ENCODE data around the gene MAP7.
"Not testable (repeated sequence)": the region's sequence is repeated elsewhere in the genome, so short reads cannot be mapped to it uniquely, and the experiment has no call there.

The MAP7 gene

DNA sequence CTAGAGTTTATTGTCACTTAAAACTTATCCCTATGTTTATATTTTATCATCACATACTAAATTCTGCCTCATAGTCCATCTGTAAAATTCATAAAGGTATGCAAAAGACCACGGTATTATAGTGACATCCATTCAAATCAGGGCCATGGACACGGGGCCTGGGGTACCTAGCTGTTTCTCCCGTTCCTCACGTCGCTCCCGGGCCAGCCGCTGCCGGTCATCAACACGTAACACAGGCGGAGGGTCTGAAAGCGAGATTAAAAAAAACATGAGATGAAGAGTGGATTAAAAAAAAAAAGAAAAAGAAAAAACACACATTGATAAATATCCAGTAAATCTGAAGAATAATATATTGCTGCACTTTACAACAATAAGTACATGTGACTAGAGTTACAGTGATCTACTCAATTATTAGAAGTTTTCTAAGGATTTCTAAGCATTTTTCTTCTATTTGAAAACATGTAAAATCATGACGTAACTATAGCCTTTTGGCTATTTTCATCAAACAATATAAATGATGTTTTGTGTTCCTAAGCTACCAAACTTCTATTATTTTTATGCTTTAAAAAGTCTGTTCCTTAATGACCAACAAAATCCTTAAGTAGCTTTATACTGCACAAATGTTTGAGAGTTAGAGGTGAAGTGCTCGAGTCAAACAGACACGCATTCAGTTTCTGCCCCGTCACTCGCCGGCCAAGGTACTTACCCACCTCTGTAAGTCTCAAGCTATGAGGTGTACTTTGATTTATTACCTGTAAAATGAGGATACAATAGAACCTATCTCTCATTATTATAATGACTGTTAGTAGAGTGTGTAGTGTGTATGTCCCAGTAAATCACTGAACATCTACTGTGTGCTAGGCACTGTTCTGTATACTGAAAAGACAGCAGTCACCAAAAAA is 138.5 kb downstream of the MAP7 start:
- DNase-seq = no peak

DNA sequence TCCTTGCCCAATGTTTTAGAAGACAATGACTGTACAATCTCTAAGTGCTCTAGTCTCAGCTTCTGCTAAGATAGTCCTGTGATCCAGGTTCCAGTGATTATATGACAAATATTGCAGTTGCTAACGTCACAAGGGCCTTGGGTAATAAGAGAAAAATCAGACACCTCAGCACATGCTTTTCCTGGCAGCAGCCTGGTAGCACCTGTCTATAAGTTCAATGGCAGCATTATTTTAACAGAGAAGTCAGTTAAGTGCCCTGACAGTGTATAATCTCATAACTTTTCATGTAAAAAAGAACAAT is 139.2 kb downstream of the MAP7 start:
- DNase-seq = no peak

DNA sequence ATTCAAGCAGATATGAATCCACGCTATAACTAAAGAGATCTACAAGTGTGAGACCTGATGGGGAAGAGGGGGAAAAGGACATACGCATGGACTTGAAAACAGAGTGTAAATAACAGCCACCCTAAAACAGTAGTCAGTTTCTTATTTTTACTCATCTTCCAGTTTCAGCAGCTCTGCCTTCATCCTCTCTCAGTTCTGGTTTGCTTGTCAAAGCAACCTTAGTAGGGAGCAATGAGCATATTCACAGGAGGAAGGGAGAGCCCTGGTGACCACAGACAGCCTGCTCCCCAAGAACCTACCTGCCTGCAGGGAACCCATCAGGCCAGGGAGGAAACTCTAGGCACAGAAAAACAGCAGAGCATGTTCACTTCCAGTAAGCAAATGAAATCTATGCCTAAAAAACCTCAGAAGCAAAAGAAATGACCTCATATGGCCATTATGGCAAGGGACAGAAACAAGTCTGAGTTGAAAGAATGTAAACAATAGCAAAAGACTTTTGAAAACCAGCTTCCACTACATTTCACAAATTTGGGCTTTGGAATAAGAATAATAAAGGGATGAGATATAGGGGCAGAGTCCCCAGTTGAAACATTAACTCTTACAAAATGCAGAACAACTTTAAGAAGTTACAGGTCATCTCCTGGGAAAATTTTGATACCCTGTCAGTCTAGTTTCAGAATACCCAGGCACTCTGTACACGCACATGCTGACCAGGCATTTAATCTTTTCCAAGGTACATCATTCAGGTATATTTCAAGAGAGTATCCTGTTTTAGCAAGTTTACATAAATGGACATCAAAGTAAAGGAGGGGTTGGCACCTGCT is 139.8 kb downstream of the MAP7 start:
- no peak for DNase-seq

DNA sequence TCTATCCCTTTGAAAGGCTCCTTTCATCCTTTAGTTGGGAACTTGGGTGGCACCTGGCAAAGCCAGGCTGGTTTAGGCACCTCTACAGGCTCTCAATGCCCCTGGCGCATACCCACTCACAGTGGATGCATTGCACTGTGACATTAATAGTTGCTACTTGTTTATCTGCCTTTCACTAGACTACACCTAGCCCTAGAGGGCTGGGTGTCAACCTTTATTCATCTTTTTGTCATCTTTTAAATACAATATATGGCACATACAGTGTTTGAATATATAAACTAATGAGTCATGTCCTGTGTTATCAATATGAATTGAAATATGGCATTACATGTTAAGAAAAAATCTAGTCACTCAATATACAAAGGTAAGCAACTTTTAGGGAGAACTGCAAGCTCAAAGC is 140.6 kb downstream of the MAP7 start:
- no peak for DNase-seq

DNA sequence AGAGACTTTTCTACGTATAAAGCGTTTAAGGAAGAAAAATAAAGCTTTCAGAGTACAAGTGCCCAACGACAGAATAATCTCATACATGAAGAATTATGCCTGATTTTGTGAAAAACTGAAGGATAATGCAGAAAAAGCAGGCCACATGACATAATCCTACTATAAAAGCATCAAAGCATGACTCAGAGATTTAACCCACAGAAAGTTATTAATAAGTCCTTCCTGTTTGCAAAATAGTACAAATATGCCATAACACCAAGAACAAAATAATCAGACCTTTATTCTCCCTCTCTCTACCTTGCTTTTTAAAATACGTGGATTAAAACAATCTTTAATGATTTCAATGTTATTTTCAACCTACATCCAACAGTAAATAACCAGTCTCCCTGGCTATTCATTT is 142.0 kb downstream of the MAP7 start:
- no peak for DNase-seq

DNA sequence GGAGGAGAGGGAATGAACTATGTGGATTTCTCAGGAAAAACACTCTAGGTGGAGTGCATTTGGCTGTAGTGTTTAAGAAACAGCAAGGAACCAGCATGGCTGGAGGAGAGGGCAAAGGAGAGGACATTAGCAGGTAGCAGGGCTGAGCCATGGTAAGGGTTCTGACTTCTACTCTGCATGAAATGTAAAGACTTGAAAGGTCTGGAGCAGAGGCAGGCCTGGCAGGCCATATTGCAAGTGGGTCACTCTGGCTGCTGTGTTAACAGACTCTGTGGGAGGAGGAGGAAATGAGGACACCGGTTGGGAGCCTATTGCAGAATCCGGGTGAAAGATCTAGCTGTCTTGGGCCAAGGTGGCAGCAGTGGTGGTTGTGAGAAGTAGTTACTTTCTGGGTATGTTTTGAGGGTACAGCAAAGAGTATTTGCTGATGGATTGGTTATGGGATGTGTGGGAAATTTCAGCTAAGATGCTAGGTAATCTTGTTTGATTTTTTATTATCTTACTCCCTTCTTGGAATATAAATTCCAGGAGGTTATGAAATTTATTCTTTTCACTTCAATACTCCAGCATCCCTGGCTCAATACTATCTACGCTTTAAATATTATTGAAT is 144.7 kb downstream of the MAP7 start:
- no peak for DNase-seq

DNA sequence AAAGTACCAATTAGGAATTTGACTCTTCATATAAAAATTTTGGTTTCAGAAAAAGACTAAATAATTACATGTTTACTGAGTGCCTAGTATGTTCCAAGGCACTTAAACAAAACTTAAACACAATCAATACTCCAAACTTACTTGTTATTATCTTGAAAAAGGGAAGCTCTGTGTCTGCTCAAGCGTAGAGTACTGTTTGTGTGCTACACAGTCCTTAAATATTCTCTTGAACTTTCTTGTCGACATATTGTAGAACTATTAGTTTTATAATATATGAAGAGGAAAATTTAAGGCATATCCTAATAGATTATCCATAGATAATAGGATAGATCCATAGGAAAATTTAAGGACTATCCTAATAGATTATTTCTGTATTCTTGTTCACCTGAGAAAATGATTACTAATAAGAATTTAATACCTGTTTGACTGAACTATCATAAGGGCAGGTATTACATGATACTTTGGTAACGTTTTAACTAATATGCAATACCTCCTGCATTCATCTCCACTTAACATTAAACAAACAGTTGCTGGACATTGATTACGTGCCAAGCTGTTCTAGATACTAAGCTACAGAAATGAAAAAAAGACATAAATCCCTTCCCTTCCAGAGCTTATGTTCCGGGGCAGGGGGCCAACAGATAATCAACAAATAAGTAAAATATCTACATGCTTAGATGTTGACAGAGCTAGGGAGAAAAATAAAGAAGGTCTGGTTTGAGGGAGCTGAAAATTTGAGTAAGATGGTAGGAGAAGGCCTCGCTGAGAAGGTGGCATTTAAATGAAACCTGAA is 145.4 kb downstream of the MAP7 start:
- DNase-seq = no peak

DNA sequence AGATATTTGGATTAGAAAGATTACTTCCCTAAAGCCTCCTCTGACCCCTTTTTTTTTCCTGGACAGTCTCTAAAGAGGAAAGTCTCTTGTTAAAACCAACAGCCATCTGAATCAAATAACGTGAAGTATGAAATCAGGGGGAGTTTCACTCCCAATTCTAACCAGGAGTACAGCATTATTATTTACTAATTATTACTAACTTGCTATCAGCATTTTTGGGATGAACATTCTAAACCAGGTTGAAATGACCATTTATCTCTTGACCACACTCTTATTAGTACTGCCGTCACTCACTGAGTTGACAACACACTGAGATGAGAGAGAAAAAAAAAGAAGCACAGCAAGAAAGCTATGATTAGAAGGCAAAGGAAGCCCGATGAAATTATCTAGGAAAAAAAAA is 146.2 kb downstream of the MAP7 start:
- DNase-seq = no peak

DNA sequence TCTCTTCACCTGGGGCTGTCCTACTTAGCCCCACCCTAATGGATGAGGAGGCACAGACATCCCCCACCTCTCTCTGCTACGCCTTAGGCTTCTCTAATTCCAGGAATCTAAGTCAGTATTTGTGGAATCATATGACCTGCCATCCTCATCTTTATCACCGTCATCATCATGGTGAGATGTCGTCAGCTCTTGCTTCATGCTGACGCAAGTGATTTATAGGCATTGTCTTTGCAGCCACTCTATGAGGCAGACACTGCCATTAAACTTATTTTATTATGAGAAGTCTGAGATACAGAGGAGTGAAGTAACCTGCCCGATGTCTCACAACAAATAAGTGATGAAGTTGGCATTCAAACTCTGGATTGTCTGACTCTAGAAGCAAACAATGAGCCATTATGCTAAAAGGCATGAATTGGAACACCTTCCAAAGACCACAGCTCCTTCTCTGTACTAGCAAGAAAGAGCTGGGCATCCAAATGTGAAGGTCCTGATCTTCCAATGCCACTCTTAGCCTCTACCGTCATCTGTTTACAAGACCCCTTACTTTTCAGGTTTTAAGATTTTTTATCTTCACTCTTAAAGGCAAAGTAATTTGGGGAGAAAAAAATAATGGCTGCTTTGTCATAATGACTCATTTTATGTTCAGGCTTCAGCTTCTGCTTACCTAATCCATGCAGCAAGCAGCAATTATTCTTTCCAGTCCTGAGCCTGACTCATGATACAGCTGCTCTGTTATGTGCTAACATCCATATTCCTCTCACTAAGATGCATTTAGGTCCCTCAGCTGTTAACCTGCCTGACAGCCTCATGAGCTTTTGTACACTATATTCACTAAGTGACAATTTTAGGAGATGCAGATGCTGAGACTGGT is 146.9 kb downstream of the MAP7 start:
- no peak for DNase-seq

DNA sequence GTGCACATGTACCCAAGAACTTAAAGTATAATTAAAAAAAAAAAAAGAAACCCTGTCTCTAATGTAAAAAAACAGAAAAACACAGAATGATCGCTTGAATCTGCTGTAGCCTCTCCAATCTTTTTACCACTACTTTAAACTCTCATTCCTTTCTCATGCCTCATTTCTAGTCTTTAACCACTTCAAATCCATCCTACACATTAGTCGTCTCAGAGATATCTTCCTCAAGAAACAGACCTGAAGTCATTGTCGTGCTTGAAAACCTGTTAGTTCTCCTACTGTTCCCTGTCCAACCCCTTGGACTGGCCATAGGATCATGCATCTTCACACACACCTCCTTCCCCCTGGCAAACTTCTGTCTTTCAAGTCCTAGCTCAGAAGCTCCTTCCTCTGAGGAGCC is 148.5 kb downstream of the MAP7 start:
- no peak for DNase-seq

DNA sequence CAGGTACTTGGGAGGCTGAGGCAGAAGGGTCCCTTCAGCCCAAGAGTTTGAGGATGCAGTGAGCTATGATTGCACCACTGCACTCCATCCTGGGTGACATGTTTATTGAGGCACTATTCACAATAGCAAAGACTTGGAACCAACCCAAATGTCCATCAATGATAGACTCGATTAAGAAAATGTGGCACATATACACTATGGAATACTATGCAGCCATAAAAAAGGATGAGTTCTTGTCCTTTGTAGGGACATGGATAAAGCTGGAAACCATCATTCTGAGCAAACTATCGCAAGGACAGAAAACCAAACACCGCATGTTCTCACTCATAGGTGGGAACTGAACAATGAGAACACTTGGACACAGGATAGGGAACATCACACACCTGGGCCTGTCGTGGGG is 149.0 kb downstream of the MAP7 start:
- not testable (repeated sequence) for DNase-seq

DNA sequence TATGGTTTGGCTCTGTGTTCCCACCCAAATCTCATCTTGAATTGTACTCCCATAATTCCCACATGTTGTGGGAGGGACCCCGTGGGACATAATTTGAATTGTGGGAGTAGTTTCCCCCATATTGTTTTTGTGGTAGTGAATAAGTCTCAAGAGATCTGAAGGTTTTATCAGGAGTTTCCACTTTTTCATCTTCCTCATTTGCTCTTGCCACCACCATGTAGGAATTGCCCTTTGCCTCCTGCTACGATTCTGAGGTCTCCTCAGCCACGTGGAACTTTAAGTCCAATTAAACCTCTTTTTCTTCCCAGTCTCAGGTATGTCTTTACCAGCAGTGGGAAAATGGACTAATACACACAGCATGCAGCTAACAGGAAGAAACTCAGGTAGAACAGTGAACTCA is 151.8 kb downstream of the MAP7 start:
- DNase-seq = no peak

DNA sequence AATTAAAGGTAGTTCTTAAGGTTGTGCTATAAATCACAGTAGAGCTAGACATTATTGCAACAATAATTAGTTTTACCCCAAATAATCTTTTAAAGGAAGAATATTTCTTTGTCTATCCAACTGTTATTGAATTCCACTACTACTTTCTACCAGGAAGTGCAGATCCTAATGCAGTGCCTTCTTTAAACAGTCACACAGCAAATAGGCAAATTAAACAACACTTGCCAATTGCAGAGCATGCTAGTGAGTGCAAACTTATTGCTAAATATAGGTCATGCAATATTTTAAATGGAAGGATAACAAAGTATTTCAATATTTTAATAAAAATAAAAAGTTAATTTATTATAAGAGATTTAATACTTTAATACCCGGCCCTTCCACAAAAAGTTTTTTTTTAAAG is 153.3 kb downstream of the MAP7 start:
- no peak for DNase-seq

DNA sequence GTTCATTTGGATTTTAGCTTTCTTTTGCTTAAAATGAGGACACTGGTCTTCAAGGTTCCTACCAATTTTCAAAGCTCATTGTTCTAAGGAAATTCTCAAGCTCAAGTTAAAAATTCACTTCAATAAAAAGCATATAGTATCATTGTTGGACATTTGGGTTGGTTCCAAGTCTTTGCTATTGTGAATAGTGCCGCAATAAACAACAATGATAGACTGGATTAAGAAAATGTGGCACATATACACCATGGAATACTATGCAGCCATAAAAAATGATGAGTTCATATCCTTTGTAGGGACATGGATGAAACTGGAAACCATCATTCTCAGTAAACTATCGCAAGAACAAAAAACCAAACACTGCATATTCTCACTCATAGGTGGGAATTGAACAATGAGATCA is 159.3 kb downstream of the MAP7 start:
- not testable (repeated sequence) for DNase-seq

DNA sequence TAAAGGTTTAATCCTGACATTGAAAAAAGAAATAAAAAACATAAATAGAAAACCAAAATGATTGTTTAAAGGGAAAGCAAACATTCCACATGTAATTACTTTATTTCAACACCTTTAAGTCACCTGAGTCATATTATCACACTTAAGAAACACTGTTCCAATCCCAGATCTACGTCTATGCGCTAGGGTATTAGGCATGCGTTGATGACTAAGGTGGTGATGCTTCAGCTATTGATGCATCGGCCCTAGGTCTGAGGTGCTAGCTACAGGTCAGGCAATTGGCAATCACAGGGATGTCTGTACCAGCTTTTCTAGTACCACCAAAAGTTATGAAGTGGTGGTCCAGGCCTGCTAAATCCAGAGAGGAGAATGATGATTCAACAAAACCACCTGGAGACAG is 162.9 kb downstream of the MAP7 start:
- DNase-seq = no peak

DNA sequence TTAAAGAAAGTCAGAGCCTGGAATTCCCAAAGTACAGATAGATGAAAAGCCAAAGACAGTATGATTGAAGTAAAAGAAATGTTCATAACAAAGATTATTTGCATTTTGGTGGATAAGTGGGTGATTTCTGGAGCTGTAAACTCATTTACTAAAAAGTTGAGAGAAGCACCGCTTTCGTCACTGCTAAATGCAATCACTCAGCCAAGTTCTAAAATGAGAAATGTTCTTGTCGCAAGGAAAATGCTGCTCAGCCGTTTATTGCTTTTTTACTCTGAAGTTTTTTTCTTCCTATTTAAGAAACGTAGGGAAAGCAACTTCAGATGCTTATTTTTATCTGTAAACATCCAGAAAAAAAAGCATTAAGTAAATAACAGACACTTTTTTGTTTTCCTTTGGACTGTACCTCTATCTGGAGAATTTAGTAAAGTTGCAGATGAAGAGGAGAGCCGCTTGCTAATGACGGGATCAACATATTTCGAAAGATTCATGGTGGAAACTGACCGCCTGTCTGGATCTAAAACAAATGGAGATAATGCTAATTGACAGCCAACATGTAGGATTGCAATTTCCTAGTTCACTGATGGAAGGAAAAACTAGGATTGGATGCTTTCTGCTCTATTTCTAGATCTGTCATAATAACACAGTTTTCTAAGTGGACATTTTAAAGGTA is 166.8 kb downstream of the MAP7 start:
- DNase-seq = no peak

DNA sequence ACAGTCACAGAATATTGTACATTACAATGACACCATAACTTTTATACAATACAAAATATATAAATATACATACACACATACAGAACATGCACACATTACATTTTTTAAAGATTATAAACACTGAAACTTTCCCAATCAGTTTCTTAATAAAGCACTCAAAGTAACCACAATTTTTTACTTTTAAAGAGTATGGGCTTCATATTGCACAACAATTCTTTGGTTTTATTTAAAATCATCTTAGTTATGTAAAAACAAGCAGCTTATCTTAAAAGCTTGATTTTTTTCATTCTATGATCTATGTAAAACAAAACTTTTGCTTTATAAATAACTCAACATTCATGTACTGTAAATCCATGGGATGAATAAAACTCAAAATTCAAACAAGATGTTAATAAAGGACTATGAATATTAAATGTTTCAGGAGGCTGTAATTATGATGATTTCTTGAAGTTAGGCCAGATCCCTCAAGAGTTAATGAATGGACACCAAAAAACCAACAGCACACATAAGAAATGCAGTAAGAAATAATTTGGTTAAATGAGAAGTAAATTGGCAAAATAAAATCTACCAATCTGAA is 167.5 kb downstream of the MAP7 start:
- no peak for DNase-seq

DNA sequence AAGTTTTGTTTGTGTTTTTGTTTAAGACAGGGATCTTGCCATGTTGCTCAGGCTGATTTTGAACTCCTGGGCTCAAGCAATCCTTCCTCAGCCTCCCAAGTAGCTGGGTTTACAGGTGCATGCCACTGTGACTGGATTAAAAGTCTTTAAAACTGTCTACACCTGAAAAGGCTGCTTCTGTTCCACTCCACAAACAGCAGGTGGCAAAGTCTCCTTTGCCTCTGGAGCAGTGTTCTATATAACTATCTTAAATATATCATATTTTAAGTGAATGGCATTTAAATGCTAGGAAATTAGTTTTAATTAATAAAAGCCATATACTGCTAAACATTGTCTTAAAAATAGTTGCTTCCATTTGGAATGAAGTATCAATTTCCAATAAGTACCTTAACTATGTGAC is 171.3 kb downstream of the MAP7 start:
- DNase-seq = no peak

DNA sequence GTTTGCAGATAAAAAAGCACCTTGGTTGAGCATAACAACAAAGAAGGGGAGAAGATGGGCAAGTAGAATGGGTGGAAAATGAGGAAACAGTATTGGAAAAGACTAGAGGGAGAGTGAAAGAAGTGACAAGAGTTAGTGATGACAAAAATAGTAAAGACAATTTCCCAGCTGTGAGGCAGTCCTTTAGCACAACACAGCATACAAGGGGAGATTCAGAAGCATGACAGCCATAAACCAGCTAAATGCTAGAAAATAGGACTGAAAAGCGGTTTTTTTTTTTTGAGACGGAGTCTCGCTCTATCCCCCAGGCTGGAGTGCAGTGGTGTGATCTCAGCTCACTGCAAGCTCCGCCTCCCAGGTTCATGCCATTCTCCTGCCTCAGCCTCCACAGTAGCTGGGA is 174.4 kb downstream of the MAP7 start:
- DNase-seq = not testable (repeated sequence)

DNA sequence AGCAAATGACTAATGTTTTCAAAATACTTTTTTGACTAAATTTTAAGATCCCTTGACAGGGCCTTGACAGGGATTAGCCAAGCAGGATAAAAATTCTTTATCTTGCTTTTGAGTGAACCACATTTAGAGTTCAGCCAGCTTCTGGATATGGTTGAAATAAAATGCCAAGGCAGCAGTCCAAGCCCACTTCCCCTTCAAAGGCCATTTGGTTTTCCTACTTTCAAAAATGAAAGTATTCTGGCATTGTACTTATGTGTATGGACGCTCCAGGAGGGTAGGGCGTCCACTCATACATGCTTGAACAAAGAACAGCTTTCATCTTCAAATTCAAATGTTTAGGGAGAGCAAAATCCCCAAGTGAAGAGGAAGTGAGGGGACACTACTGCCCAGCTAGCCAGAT is 178.3 kb downstream of the MAP7 start:
- no peak for DNase-seq
